Heart left ventricle (tissue), 16 donors: Measurements from ENCODE around the gene ESRP2. TPM values are rescaled to one million over a fixed set of nuclear protein-coding genes. Genes with fewer than 3 reads are reported as not detected.

Experiments used
- ATAC-seq, 4 donors: fragments of 200-7000 bp; cut with Tn5 transposase; one replicate each; pipeline ENCODE4 v1.9.1; 2020 to 2022; ENCODE audit warnings: moderate library complexity in 4 of 4, mild to moderate bottlenecking in 3 of 4, moderate number of reproducible peaks in 1 of 4
- DNase-seq, 5 donors: peaks; one replicate each; pipeline ENCODE4 v3.0.0-alpha.2; 2020
- H3K27ac ChIP-seq, 12 donors: fragments of 200-600 bp; sonication (generic) in 4 of 12; one replicate each; pipeline versions ENCODE4 v1.5.0 to v1.8.0; 2016 to 2022; ENCODE audit warnings: mild to moderate bottlenecking in 2 of 12
- H3K27me3 ChIP-seq, 9 donors: fragments of 200-600 bp; sonication (generic) in 2 of 9; one replicate each; pipeline versions ENCODE4 v1.5.1 to v1.8.0; 2016 to 2022; ENCODE audit warnings: mild to moderate bottlenecking in 3 of 9
- H3K36me3 ChIP-seq, 9 donors: fragments of 200-600 bp; sonication (generic) in 2 of 9; one replicate each; pipeline versions ENCODE4 v1.5.0 to v1.8.0; 2018 to 2022; ENCODE audit warnings: mild to moderate bottlenecking in 2 of 9
- H3K4me1 ChIP-seq, 12 donors: fragments of 200-600 bp; sonication (generic) in 4 of 12; one replicate each; pipeline versions ENCODE4 v1.5.0 to v1.8.0; 2016 to 2022; ENCODE audit warnings: mild to moderate bottlenecking in 3 of 12
- H3K4me3 ChIP-seq, 12 donors: fragments of 200-600 bp; sonication (generic) in 4 of 12; one replicate each; pipeline versions ENCODE4 v1.5.0 to v1.8.0; 2017 to 2022; ENCODE audit warnings: mild to moderate bottlenecking in 9 of 12, moderate library complexity in 4 of 12
- H3K9me3 ChIP-seq, 12 donors: fragments of 200-600 bp; sonication (generic) in 4 of 12; one replicate each; pipeline versions ENCODE4 v1.5.0 to v1.8.0; 2016 to 2022; ENCODE audit warnings: mild to moderate bottlenecking in 1 of 12
- CTCF ChIP-seq, 12 donors: fragments of 200-600 bp; sonication (generic) in 4 of 12; IDR thresholded peaks; one replicate each; pipeline versions ENCODE4 v1.5.0 to v1.8.0; 2018 to 2022; ENCODE audit warnings: antibody characterized with exemption in 12 of 12, mild to moderate bottlenecking in 5 of 12
- POLR2A ChIP-seq, 2 donors: fragments of 450-650 bp; IDR thresholded peaks; one replicate each; pipeline ENCODE4 v1.6.1; 2017; ENCODE audit warnings: antibody characterized with exemption in 2 of 2, mild to moderate bottlenecking in 2 of 2, moderate library complexity in 2 of 2
- WGBS, 4 donors: extraction: QIAGEN DNeasy Blood & Tissue Kit in 2 of 4; methylation state at CpG; one replicate each; pipeline versions ENCODE4 v1.1.5 to v1.1.7; 2013 to 2018; 5-methylcytosine and 5-hydroxymethylcytosine counted together
- intact Hi-C, 10 donors: fragments of 100-400 bp; cut with DNase I; formaldehyde crosslinking; loops; one replicate each; pipeline versions ENCODE4 v1.11.1 to v1.14.2; 2022
- long read RNA-seq, 3 donors: library from polyadenylated mRNA; unstranded; transcript quantifications; one replicate each; pipeline ENCODE4 v2.0.0, GENCODE V29; 2020 to 2021
- polyA plus RNA-seq, 2 donors: library from polyadenylated mRNA; stranded (reverse); fragments of 200-250 nt; gene quantifications; one replicate each; pipeline ENCODE4 v1.2.3, GENCODE V29; 2013
- total RNA-seq, 9 donors: library from RNA; depleted of rRNA in 2 of 9; stranded (reverse); fragments of >200 nt in 2 of 9; fragmentation: NEBNext Ultra II Directional in 3 of 9; extraction: Animal tissue kit (Norgen Biotek cat#: 25700) in 3 of 9; gene quantifications; one replicate each; pipeline versions ENCODE4 v1.1.0 to v1.2.4, GENCODE V29; 2016 to 2023
- donor health status: ischemic (EF 13 %, LVEDD 7.1; RV severe dilation, severe dysfunction).
- donor health status: healthy with polysubstance abuse.
- donor health status: DM: no; HTN: yes; CAD: no.
- donor health status: DM: no; HTN: no; CAD: no.
- donor health status: ischemic (EF 25% LVEDD 6.9; RV normal size, moderate dysfunction).
- donor health status: ischemic (EF 25% LVEDD 5.7; RV mildly dilated, moderate dysfunction).
- donor health status: healthy.
- donor health status: DM: yes; HTN: yes; CAD: no.
- donor health status: ischemic (EF 35%, LVEDD 5.7; RV mildly dilated, moderate dysfunction).
- donor health status: nonischemic (EF 11% LVEDD 7.7; RV severe dilation, severe dysfunction).
- donor health status: DM: yes; HTN: yes; CAD: no.
- donor health status: PGD.
- donor health status: ischemic (EF 29% LVEDD 5.4; RV normal size, mild dysfunction).
- donor health status: nonischemic (EF 23%, LVEDD 6.1; RV moderate dilation, normal function).

Gene ESRP2
- 1 to 10 TPM in 2 of 9 donors, under 1 TPM in 6, not detected in 1; 0.15 to 1.9 (median 0.63) TPM for total RNA-seq
- under 1 TPM; 0.30 to 0.33 TPM for polyA plus RNA-seq
- long read RNA-seq, donor 1, partial matches to known transcripts: 1 of 1 reads
- long read RNA-seq, donor 1, other reads (novel, unspliced or antisense): 0 of 1 reads
- long read RNA-seq, donor 2: 0 reads
- long read RNA-seq, donor 3, partial matches to known transcripts: 1 of 1 reads
- long read RNA-seq, donor 3, other reads (novel, unspliced or antisense): 0 of 1 reads

DNA sequence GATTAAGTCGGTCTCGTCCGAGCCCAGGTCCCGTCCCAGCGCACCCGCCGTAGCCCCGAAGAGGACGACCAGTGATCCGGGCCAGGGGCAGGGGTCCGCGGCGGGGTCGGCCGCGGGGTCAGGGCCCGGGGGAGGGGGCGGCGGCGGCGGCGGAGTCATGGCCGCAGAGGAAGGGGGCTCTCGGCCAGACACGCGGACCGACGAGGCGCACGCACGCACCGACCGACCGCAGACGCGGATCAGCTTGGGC, at the start of gene ESRP2:
Gene ESRP2, minus strand, starts transcription at position 241 of the 250 bp plus-strand sequence. Its CDS starts 82 bp downstream, at position 159.
- peaks cover 0 to 7% (median 0%) of the 10 kb centered on the region in 9 donors for H3K27me3 ChIP-seq
- peak in 1 of 5 donors; percentile 22 for DNase-seq
- peaks cover 0 to 41% (median 19%) of the 10 kb centered on the region in 12 donors for H3K4me1 ChIP-seq
- intact Hi-C loops: loop anchor here in 3 of 10 donors (10.0 kb wide), 3 partner anchors 271 to 1491 kb away; partner anchors contain the start of genes RANBP10 (in 1 of the 3), SLC12A4 (in 1 of the 3) and TSNAXIP1 (in 1 of the 3)
- H3K4me3 ChIP-seq: peak within 1 kb of the TSS; percentile 33 to 74 (median 62)
- H3K36me3 ChIP-seq: peaks cover 0 to 6% (median 0%) of the 10 kb centered on the region in 9 donors
- no peaks in the 10 kb centered on the region for H3K9me3 ChIP-seq
- no peak for ATAC-seq
- WGBS, 4 donors: 6 to 28% (median 15%) methylated on average over 5 to 36 of the region's 36 CpGs
- TF ChIP-seq POLR2A (IDR thresholded peaks at IDR 0.05) (no peak), CTCF (IDR thresholded peaks at IDR 0.05) (no peak)
- H3K27ac ChIP-seq: peak within 1 kb of the TSS in 10 of 12 donors; percentile 67 to 93 (median 84)

GRCh38 chr16:68285683-68286082, 49.8 kb upstream of the ESRP2 start:
- TF ChIP-seq POLR2A (IDR thresholded peaks at IDR 0.05) (no peak), CTCF (IDR thresholded peaks at IDR 0.05) (no peak)
- WGBS, 4 donors: 89 to 97% (median 91%) methylated on average over 3 of the region's 3 CpGs
- H3K4me1 ChIP-seq: peaks cover 26 to 100% (median 83%) of the 10 kb centered on the region in 12 donors
- peaks cover 0 to 53% (median 31%) of the 10 kb centered on the region in 9 donors for H3K36me3 ChIP-seq
- no peaks in the 10 kb centered on the region for H3K27me3 ChIP-seq
- ATAC-seq: no peak
- H3K4me3 ChIP-seq: peak overlapping the region in 1 of 12 donors; percentile 19
- H3K27ac ChIP-seq: peak overlapping the region in 11 of 12 donors; percentile 72 to 95 (median 85)
- no peak for DNase-seq
- no peaks in the 10 kb centered on the region for H3K9me3 ChIP-seq
- intact Hi-C loops: loop anchor here in 2 of 10 donors (1.0 to 2.0 kb wide), 2 partner anchors 21 kb away; partner anchors contain the start of gene SLC7A6 (in 2 of the 2)

DNA sequence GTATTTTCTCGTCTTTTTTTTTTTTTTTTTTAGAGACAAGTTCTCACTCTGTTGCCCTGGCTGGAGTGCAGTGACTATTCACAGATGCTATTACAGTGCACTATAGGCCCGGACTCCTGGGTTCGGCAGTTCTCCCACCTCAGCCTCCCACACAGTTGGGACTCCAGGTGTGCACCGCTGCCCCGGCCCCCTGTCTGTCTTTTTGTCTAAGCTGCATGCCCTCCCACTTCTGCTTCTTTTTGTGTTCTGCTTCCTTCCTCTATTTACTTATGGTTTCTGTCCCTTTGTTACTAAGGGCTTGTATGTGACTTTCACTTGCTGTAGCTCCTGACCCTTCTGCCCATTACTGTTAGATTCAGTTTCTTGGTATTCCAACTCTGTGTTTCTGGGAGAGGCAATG, 48.9 kb upstream of the ESRP2 start:
- Histone ChIP-seq H3K4me3 (peak overlapping the region in 1 of 12 donors; percentile 25), H3K4me1 (peaks cover 26 to 100% (median 78%) of the 10 kb centered on the region in 12 donors), H3K36me3 (peaks cover 0 to 50% (median 28%) of the 10 kb centered on the region in 9 donors), H3K9me3 (no peaks in the 10 kb centered on the region), H3K27me3 (no peaks in the 10 kb centered on the region), H3K27ac (peak overlapping the region; percentile 72 to 95 (median 84))
- ATAC-seq: no peak
- WGBS, 4 donors: 44 to 56% (median 50%) methylated on average over 5 of the region's 5 CpGs
- DNase-seq: no peak
- TF ChIP-seq POLR2A (IDR thresholded peaks at IDR 0.05) (no peak), CTCF (IDR thresholded peaks at IDR 0.05) (no peak)
- intact Hi-C loops: loop anchor here in 2 of 10 donors (1.0 to 2.0 kb wide), 2 partner anchors 20 to 21 kb away; partner anchors contain the start of gene SLC7A6 (in 2 of the 2)
